ENCODE measurements around the gene PPFIBP1. TPM values are rescaled to one million over a fixed set of nuclear protein-coding genes. Genes with fewer than 3 reads are reported as not detected.

The PPFIBP1 gene
- total and polyA plus RNA-seq, 8 donors, result 82.8 to 126 (median 96.7) TPM

DNA sequence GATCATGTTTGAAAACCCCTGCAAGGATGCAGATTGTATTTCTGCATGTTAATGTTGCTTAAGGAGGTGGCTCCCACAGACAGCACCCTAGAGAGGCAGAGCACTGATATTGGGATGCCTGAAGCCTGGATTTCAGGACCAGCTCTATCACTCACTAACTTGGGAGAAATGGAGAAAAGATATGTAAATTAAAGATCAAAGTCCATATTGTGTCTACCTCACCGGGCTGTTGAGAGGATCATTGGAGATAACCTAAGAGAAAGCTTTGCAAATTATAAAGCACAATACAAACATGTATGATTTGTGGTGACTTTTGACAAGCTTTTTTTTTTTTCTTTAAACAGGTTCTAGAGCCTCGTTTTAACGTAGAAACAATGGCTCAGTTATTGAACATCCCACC, 164.7 kb downstream of the PPFIBP1 start:
- no peaks in the 10 kb centered on the region for H3K9me3 ChIP-seq
- H3K36me3 ChIP-seq, result peaks cover 0 to 73% of the 10 kb centered on the region in 2 donors
- DNase-seq (no peak), ATAC-seq (no peak)
- intact Hi-C loops (cut with DNase I), result no loop called here
- no peaks in the 10 kb centered on the region for H3K27me3 ChIP-seq
- H3K27ac ChIP-seq, result no peak overlapping the region
- no peak overlapping the region for H3K4me3 ChIP-seq
- no peaks in the 10 kb centered on the region for H3K4me1 ChIP-seq
- TF ChIP-seq CTCF (IDR thresholded peaks at IDR 0.05), result no peak

- TF ChIP-seq CTCF (IDR thresholded peaks at IDR 0.05), result no peak
- Histone ChIP-seq H3K4me3 (no peak overlapping the region), H3K4me1 (no peaks in the 10 kb centered on the region), H3K27me3 (no peaks in the 10 kb centered on the region), H3K36me3 (peaks cover 0 to 76% of the 10 kb centered on the region in 2 donors), H3K27ac (no peak overlapping the region), H3K9me3 (no peaks in the 10 kb centered on the region)
- DNase-seq, result no peak
- ATAC-seq, result no peak
- intact Hi-C loops (cut with DNase I), result no loop called here
These were observed 165.7 kb downstream of the PPFIBP1 start for GRCh38 chr12:27689558-27690180.

DNA sequence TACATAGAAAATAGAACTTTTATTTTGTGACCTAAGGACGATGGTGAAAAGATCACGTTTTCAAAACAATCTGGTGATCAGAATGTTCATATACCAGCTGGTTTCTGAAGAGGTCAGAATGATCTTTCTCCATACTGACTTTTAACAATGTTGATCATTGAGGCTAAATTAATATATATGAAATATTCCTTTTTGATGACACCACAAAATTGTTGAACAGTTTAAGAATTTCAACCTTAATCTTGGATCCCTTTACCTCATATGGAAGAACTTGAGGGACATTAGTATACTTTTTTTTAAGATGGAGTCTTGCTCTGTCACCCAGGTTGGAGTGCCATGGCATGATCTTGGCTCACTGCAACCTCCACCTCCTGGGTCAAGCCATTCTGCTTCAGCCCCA, 169.4 kb downstream of the PPFIBP1 start:
- Histone ChIP-seq H3K27me3 (no peaks in the 10 kb centered on the region), H3K4me3 (no peak overlapping the region), H3K36me3 (peaks cover 0 to 68% of the 10 kb centered on the region in 2 donors), H3K4me1 (no peaks in the 10 kb centered on the region), H3K27ac (no peak overlapping the region), H3K9me3 (no peaks in the 10 kb centered on the region)
- intact Hi-C loops (cut with DNase I), result no loop called here
- TF ChIP-seq CTCF (IDR thresholded peaks at IDR 0.05), result no peak
- ATAC-seq (no peak), DNase-seq (no peak)

GRCh38 chr12:27695556-27696292, 171.7 kb downstream of the PPFIBP1 start:
- Histone ChIP-seq H3K36me3 (peaks cover 0 to 45% of the 10 kb centered on the region in 2 donors), H3K4me3 (no peak overlapping the region), H3K27me3 (no peaks in the 10 kb centered on the region), H3K4me1 (no peaks in the 10 kb centered on the region), H3K9me3 (no peaks in the 10 kb centered on the region), H3K27ac (no peak overlapping the region)
- ATAC-seq (no peak), DNase-seq (no peak)
- intact Hi-C loops (cut with DNase I), result no loop called here
- TF ChIP-seq CTCF (IDR thresholded peaks at IDR 0.05), result no peak

DNA sequence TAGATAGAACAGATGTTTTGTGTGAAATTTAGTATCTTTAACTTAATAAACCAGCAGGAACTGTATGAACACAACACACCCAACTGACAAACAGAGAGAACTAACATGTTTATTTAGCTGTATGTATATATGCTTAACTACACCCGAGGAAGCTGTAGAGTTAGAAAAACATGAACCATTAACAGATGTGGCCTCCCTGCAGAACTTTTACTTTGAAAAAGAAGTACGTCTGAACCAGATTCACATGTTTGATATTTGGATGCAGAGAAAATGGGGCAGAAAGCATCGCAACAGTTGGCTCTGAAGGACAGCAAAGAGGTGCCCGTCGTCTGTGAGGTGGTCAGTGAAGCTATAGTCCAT, 172.3 kb downstream of the PPFIBP1 start, which contains the start of gene REP15:
Gene REP15 (plus strand): TSS at position 155 of the 360 bp plus-strand sequence. CDS start 116 bp downstream, at position 271.
- Histone ChIP-seq H3K4me3 (no peak within 1 kb of the TSS), H3K27me3 (no peaks in the 10 kb centered on the region), H3K9me3 (no peaks in the 10 kb centered on the region), H3K36me3 (peaks cover 0 to 40% of the 10 kb centered on the region in 2 donors), H3K4me1 (no peaks in the 10 kb centered on the region), H3K27ac (no peak within 1 kb of the TSS)
- intact Hi-C loops (cut with DNase I), result no loop called here
- ATAC-seq, result no peak
- no peak for TF ChIP-seq CTCF (IDR thresholded peaks at IDR 0.05)
- DNase-seq, result no peak
